H9 (cell line): Measurements from ENCODE around the gene ADGRD1. TPM values are rescaled to one million over a fixed set of nuclear protein-coding genes. Genes with fewer than 3 reads are reported as not detected.

Experiments
- DNase-seq: peaks from one replicate; pipeline ENCODE4 v3.0.0-alpha.2; 2017
- H2AFZ ChIP-seq: one replicate; pipeline ENCODE4 v1.6.1; 2013; ENCODE audit warnings: mild to moderate bottlenecking, low read length, control low read depth, moderate library complexity
- H2AK5ac ChIP-seq: 2 replicates; pipeline ENCODE4 v1.6.1; 2013; ENCODE audit warnings: low read length, control low read depth, mixed read lengths; ENCODE audit not compliant: insufficient read length
- H2BK120ac ChIP-seq: one replicate; pipeline ENCODE4 v1.6.1; 2013; ENCODE audit warnings: low read depth, mild to moderate bottlenecking, low read length, control low read depth, inconsistent platforms; ENCODE audit not compliant: poor library complexity, severe bottlenecking
- H2BK12ac ChIP-seq: 2 replicates; pipeline ENCODE4 v1.6.1; 2013; ENCODE audit warnings: low read length, control low read depth, mixed read lengths, low read depth; ENCODE audit not compliant: insufficient read length
- H2BK15ac ChIP-seq: 2 replicates; pipeline ENCODE4 v1.6.1; 2013; ENCODE audit warnings: low read depth, low read length, control low read depth
- H2BK20ac ChIP-seq: one replicate; pipeline ENCODE4 v1.6.1; 2013; ENCODE audit warnings: low read depth, mild to moderate bottlenecking, low read length, control low read depth, inconsistent platforms; ENCODE audit not compliant: poor library complexity, severe bottlenecking
- H2BK5ac ChIP-seq: 2 replicates; pipeline ENCODE4 v1.6.1; 2013; ENCODE audit warnings: low read length, control low read depth, mixed read lengths; ENCODE audit not compliant: insufficient read length
- H3K14ac ChIP-seq: 2 replicates; pipeline ENCODE4 v1.6.1; 2013; ENCODE audit warnings: low read length, control low read depth; ENCODE audit not compliant: insufficient read depth
- H3K18ac ChIP-seq: 2 replicates; pipeline ENCODE4 v1.6.1; 2013; ENCODE audit warnings: low read depth, mild to moderate bottlenecking, mixed read lengths, low read length, control low read depth; ENCODE audit not compliant: insufficient read length
- H3K23ac ChIP-seq: 2 replicates; pipeline ENCODE4 v1.6.1; 2013; ENCODE audit warnings: low read length, control low read depth, mixed read lengths, low read depth; ENCODE audit not compliant: insufficient read length
- H3K23me2 ChIP-seq: 2 replicates; pipeline ENCODE4 v1.6.1; 2013; ENCODE audit warnings: low read depth, mild to moderate bottlenecking, mixed read lengths, low read length, control low read depth; ENCODE audit not compliant: insufficient read length, poor library complexity, severe bottlenecking
- H3K27ac ChIP-seq: 2 replicates; pipeline ENCODE4 v1.5.1; 2013; ENCODE audit warnings: low read length, control low read depth, mixed read lengths, low read depth; ENCODE audit not compliant: insufficient read length
- H3K27me3 ChIP-seq: 2 replicates; pipeline ENCODE4 v1.6.1; 2013; ENCODE audit warnings: low read length, control low read depth, inconsistent platforms; ENCODE audit not compliant: insufficient read depth
- H3K4ac ChIP-seq: 2 replicates; pipeline ENCODE4 v1.6.1; 2013; ENCODE audit warnings: low read depth, mild to moderate bottlenecking, control low read depth, inconsistent platforms, low read length, moderate library complexity
- H3K4me1 ChIP-seq: 2 replicates; pipeline ENCODE4 v1.6.1; 2013; ENCODE audit warnings: low read length, control low read depth, inconsistent platforms; ENCODE audit not compliant: insufficient read depth
- H3K4me2 ChIP-seq: 2 replicates; pipeline ENCODE4 v1.6.1; 2013; ENCODE audit warnings: low read length, control low read depth, mixed read lengths; ENCODE audit not compliant: insufficient read length, insufficient read depth
- H3K56ac ChIP-seq: 2 replicates; pipeline ENCODE4 v1.6.1; 2013; ENCODE audit warnings: low read depth, mild to moderate bottlenecking, mixed read lengths, low read length, control low read depth; ENCODE audit not compliant: insufficient read length
- H3K79me1 ChIP-seq: 2 replicates; pipeline ENCODE4 v1.6.1; 2013; ENCODE audit warnings: low read depth, mild to moderate bottlenecking, moderate library complexity, low read length, control low read depth, inconsistent platforms; ENCODE audit not compliant: insufficient read depth, poor library complexity, severe bottlenecking
- H3K79me2 ChIP-seq: 2 replicates; pipeline ENCODE4 v1.6.1; 2013; ENCODE audit warnings: low read length, control low read depth, inconsistent platforms; ENCODE audit not compliant: insufficient read depth
- H3K9ac ChIP-seq: 2 replicates; pipeline ENCODE4 v1.6.1; 2013; ENCODE audit warnings: low read length, control low read depth, mixed read lengths; ENCODE audit not compliant: insufficient read length; ENCODE audit errors: extremely low read depth
- H3K9me3 ChIP-seq: one replicate; pipeline ENCODE4 v1.6.1; 2013; ENCODE audit warnings: low read depth, low read length, inconsistent platforms; ENCODE audit not compliant: control insufficient read depth
- H3T11ph ChIP-seq: one replicate; pipeline ENCODE4 v1.6.1; 2013; ENCODE audit warnings: mild to moderate bottlenecking, low read length, control low read depth, inconsistent platforms
- H4K20me1 ChIP-seq: one replicate; pipeline ENCODE4 v1.6.1; 2013; ENCODE audit not compliant: control insufficient read depth, insufficient read length, insufficient read depth
- H4K5ac ChIP-seq: 2 replicates; pipeline ENCODE4 v1.6.1; 2013; ENCODE audit warnings: low read depth, mild to moderate bottlenecking, mixed read lengths, low read length, control low read depth; ENCODE audit not compliant: insufficient read length
- H4K8ac ChIP-seq: replicated peaks from 2 replicates; pipeline ENCODE4 v1.6.1; 2013; ENCODE audit warnings: low read length, control low read depth, mixed read lengths, low read depth; ENCODE audit not compliant: insufficient read length
- H4K91ac ChIP-seq: 2 replicates; pipeline ENCODE4 v1.6.1; 2013; ENCODE audit warnings: low read depth, mild to moderate bottlenecking, moderate library complexity, mixed read lengths, low read length, control low read depth; ENCODE audit not compliant: insufficient read length
- H3K27ac Mint-ChIP-seq, 3 experiments: 2 replicates in 2 of 3; 3 replicates in 1 of 3; pipeline ENCODE4 v1.8.0; 2020 to 2021; ENCODE audit warnings: mixed read lengths in 3 of 3, mild to moderate bottlenecking in 1 of 3, moderate library complexity in 1 of 3
- H3K27me3 Mint-ChIP-seq: 2 replicates; pipeline ENCODE4 v1.8.0; 2021; ENCODE audit warnings: low read depth, mild to moderate bottlenecking, moderate library complexity, mixed read lengths
- H3K36me3 Mint-ChIP-seq, 3 experiments: 2 replicates in 2 of 3; 3 replicates in 1 of 3; pipeline ENCODE4 v1.8.0; 2020 to 2021; ENCODE audit warnings: low read depth in 3 of 3, mixed read lengths in 3 of 3; ENCODE audit not compliant: insufficient read depth in 1 of 3
- H3K4me1 Mint-ChIP-seq, 2 experiments: 2 replicates each; pipeline ENCODE4 v1.8.0; 2020; ENCODE audit warnings: mixed read lengths in 2 of 2
- H3K4me3 Mint-ChIP-seq, 2 experiments: 2 replicates in 1 of 2; 3 replicates in 1 of 2; pipeline ENCODE4 v1.8.0; 2020 to 2021; ENCODE audit warnings: mild to moderate bottlenecking in 2 of 2, mixed read lengths in 2 of 2, moderate library complexity in 1 of 2
- H3K9me3 Mint-ChIP-seq, 2 experiments: 2 replicates in 1 of 2; 3 replicates in 1 of 2; pipeline ENCODE4 v1.8.0; 2020; ENCODE audit warnings: mild to moderate bottlenecking in 2 of 2, mixed read lengths in 2 of 2, moderate library complexity in 1 of 2
- CTCF ChIP-seq: fragments of 200-600 bp; sonication (generic); conservative IDR thresholded peaks from 3 replicates; pipeline ENCODE4 v1.8.0; 2021; ENCODE audit warnings: antibody characterized with exemption, mild to moderate bottlenecking
- WGBS: extraction: QIAGEN DNeasy Blood & Tissue Kit; methylation state at CpG from one replicate; pipeline ENCODE4 v1.1.7; 2013; ENCODE audit warnings: missing lambda C conversion rate, low lambda C conversion rate, mixed read lengths; ENCODE audit not compliant: insufficient read length; ENCODE audit errors: extremely low coverage; 5-methylcytosine and 5-hydroxymethylcytosine counted together
- total RNA-seq: library from RNA; stranded (reverse); gene quantifications from 2 replicates; pipeline ENCODE4 v1.2.1, GENCODE V29; 2021

Gene ADGRD1
- total RNA-seq, 1 experiment from 2014 or later, result 0.52 TPM

GRCh38 chr12:131163189-131163738, 209.6 kb downstream of the ADGRD1 start:
- Histone ChIP-seq H3K79me2 (no peaks in the 10 kb centered on the region), H3K4me2 (no peak overlapping the region), H2AFZ (no peak overlapping the region), H3K23me2 (no peaks in the 10 kb centered on the region), H4K5ac (no peak overlapping the region), H3K4ac (no peak overlapping the region), H3K9ac (no peak overlapping the region), H3K79me1 (no peaks in the 10 kb centered on the region), H3K56ac (no peak overlapping the region), H2BK12ac (no peak overlapping the region), H2BK5ac (no peak overlapping the region), H2AK5ac (no peak overlapping the region), H3K4me1 (no peaks in the 10 kb centered on the region), H3K18ac (no peak overlapping the region), H2BK20ac (no peak overlapping the region), H3K27ac (no peak overlapping the region), H3K27me3 (no peaks in the 10 kb centered on the region), H3K9me3 (no peaks in the 10 kb centered on the region), H2BK15ac (no peak overlapping the region), H4K91ac (no peak overlapping the region), H3T11ph (no peak overlapping the region), H2BK120ac (no peak overlapping the region), H4K20me1 (no peaks in the 10 kb centered on the region), H4K8ac (no peak overlapping the region), H3K14ac (no peak overlapping the region), H3K23ac (no peak overlapping the region)
- Mint-ChIP-seq H3K4me3 (no peak overlapping the region), H3K9me3 (no peaks in the 10 kb centered on the region), H3K4me1 (peaks cover 0 to 3% of the 10 kb centered on the region in 2 experiments; a peak in 1 of 4 replicates), H3K27me3 (peaks cover 14% of the 10 kb centered on the region), H3K36me3 (no peaks in the 10 kb centered on the region), H3K27ac (no peak overlapping the region)
- no peak for TF ChIP-seq CTCF
- whole genome bisulfite sequencing, result no CpG with 5 or more reads among the region's 46 CpGs
- DNase-seq, result peak; percentile 26
